NCI-H526 treated with DMSO at 0.1 percent for 48 hours (cell line): ENCODE data around the gene KLHL26.

Experiments used
- DNase-seq: peaks from one replicate; lab custom pipeline; 2025; lab: John Stamatoyannopoulos, UW

Gene KLHL26

GRCh38 chr19:18718015-18718526 is 81.2 kb downstream of the KLHL26 start:
- DNase-seq: no peak

GRCh38 chr19:18718846-18719458 is 82.1 kb downstream of the KLHL26 start:
- no peak for DNase-seq

DNA sequence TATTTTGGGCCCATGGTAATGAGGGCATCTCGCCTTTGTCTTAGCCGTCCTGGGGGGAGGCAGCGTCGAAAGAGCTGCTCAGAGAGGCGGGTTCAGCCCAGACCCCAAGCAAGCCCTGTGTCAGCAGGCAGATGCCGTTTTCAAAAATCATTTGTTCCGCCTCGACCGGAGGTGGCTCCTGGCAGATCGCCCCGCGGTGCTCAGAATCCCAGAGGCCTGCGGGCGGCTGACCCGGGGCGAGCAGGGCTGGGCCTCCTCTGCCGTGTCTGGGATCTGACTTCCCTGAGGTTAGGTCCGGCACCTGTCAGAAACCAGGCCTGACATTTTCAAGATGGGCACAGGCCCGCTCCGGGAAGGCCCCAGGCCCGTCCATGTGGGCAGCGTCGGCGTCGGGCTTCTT is 82.7 kb downstream of the KLHL26 start:
- DNase-seq: no peak
